GM20431 (cell line): ENCODE measurements around the gene FAM229B.
"Not testable (repeated sequence)": the region's sequence is repeated elsewhere in the genome, so short reads cannot be mapped to it uniquely, and the experiment has no call there.

Experiments used
- in situ Hi-C: fragments of 300-500 bp; cut with MseI, MboI; formaldehyde crosslinking; loops from one replicate; pipeline ENCODE4 v1.15.0; 2020; ENCODE audit warnings: low sequenced_read_pairs; ENCODE audit not compliant: unreplicated experiment

FAM229B gene

GRCh38 chr6:112087136-112087911 is at the start of gene FAM229B, which contains the start of gene TUBE1:
Gene FAM229B, plus strand, starts transcription at chr6:112087591. Its CDS starts 11,693 bp downstream, at chr6:112099284.
Gene TUBE1, minus strand, starts transcription at chr6:112087482. Its CDS starts 48 bp downstream, at chr6:112087434.
- in situ Hi-C loops, result no loop called here

- in situ Hi-C loops, result no loop called here
These were observed 49.6 kb upstream of the FAM229B start for GRCh38 chr6:112037783-112038216.

GRCh38 chr6:112038268-112038667 is 49.1 kb upstream of the FAM229B start:
- in situ Hi-C loops, result no loop called here

- in situ Hi-C loops, result no loop called here
These were observed 48.5 kb upstream of the FAM229B start for GRCh38 chr6:112038756-112039430.

GRCh38 chr6:112039431-112039770 is 48.0 kb upstream of the FAM229B start:
- in situ Hi-C loops, result no loop called here

- in situ Hi-C loops, result no loop called here
These were observed 46.4 kb upstream of the FAM229B start for GRCh38 chr6:112040956-112041355.

GRCh38 chr6:112041535-112041934 is 45.9 kb upstream of the FAM229B start:
- in situ Hi-C loops, result no loop called here

GRCh38 chr6:112043032-112044007 is 44.1 kb upstream of the FAM229B start:
- in situ Hi-C loops, result no loop called here

- in situ Hi-C loops, result no loop called here
These were observed 43.2 kb upstream of the FAM229B start for GRCh38 chr6:112044196-112044595.

GRCh38 chr6:112044856-112045255 is 42.5 kb upstream of the FAM229B start:
- in situ Hi-C loops, result no loop called here

- in situ Hi-C loops, result not testable (repeated sequence)
These were observed 39.9 kb upstream of the FAM229B start for GRCh38 chr6:112047523-112047922.

GRCh38 chr6:112049026-112049799 is 38.2 kb upstream of the FAM229B start:
- in situ Hi-C loops, result no loop called here

GRCh38 chr6:112049996-112050395 is 37.4 kb upstream of the FAM229B start:
- in situ Hi-C loops, result no loop called here

- in situ Hi-C loops, result no loop called here
These were observed 37.0 kb upstream of the FAM229B start for GRCh38 chr6:112050429-112050828.

GRCh38 chr6:112051251-112051740 is 36.1 kb upstream of the FAM229B start:
- in situ Hi-C loops, result not testable (repeated sequence)

GRCh38 chr6:112054001-112054400 is 33.4 kb upstream of the FAM229B start, which contains the start of gene CCN6:
Gene CCN6, plus strand, starts transcription at chr6:112054104. Its CDS starts 254 bp downstream, at chr6:112054358.
- in situ Hi-C loops, result no loop called here

GRCh38 chr6:112054555-112055190 is 32.7 kb upstream of the FAM229B start:
- in situ Hi-C loops, result no loop called here

GRCh38 chr6:112058243-112059032 is 29.0 kb upstream of the FAM229B start:
- in situ Hi-C loops, result no loop called here
